ENCODE results near the gene LHX3. TPM values are rescaled to one million over a fixed set of nuclear protein-coding genes. Genes with fewer than 3 reads are reported as not detected.

LHX3 gene
- total RNA-seq, 2 donors from 2014 or later, result 0.16 TPM; not detected in 1

DNA sequence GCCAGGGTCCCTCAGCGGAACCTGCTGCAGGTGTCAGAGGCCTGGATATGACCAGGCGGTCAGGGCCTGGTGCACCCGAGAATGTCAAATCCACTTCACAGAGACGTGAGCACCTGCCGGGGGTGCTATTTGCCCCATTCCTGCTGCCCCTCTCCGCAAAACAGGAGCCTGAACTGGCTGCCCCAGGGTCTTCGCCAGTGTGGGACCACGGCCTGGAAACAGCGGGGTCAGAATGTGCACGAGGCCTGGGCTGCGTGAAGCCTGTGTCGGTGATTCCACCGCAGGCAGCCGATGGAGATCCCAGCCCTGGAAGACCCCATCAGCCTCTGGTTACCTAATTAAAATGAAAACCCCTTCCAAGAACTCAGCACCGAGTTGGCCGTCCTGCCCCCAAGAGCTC, 45.1 kb downstream of the LHX3 start:
- no peaks in the 10 kb centered on the region for H3K36me3 ChIP-seq
- DNase-seq (ENCODE audit: low spot score), result no peak
- H3K27ac ChIP-seq, result no peak overlapping the region

GRCh38 chr9:136157477-136158265, 47.3 kb downstream of the LHX3 start:
- Histone ChIP-seq H3K4me1 (no peaks in the 10 kb centered on the region), H3K4me3 (no peak overlapping the region), H3K27ac (no peak overlapping the region), H3K36me3 (no peaks in the 10 kb centered on the region), H3K27me3 (no peaks in the 10 kb centered on the region), H3K9me3 (no peaks in the 10 kb centered on the region)
- DNase-seq (ENCODE audit: low spot score), result no peak
- no peak for TF ChIP-seq CTCF (IDR thresholded peaks at IDR 0.05)

More for the DNA sequence above, 45.1 kb downstream of the LHX3 start:
- Histone ChIP-seq H3K9me3 (peaks cover 0 to 8% of the 10 kb centered on the region in 2 donors), H3K4me3 (no peak overlapping the region), H3K27me3 (no peaks in the 10 kb centered on the region), H3K4me1 (no peaks in the 10 kb centered on the region)
- TF ChIP-seq CTCF (IDR thresholded peaks at IDR 0.05), result no peak

DNA sequence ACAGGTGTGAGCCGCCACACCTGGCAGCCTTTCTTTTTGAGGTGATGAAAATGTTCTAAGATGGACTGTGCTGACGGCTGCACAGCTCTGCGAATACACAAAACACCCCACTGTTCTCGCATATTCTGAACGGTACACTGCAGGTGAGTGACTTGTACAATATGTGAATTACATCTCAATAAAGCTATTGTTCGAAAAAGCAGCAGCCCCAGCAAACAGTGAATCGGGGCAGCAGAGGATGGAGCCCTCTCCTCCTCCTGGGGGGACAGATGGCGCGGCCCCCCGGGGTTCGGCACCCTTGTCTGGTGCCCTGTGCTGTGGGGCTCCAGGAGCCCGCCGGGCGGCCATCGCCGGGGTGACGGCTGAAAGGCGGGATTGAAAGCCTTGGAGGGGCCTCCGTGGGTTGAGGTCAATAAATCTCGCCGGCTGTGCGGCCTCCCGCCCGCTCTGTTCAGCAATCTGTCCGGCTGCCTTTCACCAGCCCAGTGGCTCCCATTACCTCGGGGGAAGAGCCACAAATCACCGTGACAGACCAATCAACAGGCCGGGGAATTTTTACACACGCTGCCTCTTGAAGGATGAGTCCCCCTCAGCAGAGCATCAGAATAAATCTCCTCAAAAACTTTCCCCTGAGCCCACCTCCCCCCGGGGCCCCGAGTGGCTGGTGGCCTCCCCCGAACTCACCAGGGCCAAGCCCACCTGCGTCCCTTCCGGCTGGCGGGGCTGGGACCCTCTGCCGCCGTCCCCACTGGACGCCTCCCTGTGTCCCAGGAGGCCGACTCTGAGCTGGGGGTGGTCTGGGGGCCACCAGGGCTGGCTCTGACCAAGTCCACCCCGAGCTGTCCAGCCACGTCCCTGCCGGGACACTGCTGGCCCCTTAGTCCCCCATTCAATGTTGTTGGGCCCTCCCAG, 48.5 kb downstream of the LHX3 start:
- TF ChIP-seq CTCF (IDR thresholded peaks at IDR 0.05), result no peak
- DNase-seq (ENCODE audit: low spot score), result no peak
- H3K27ac ChIP-seq, result no peak overlapping the region
- no peaks in the 10 kb centered on the region for H3K27me3 ChIP-seq
- H3K9me3 ChIP-seq, result no peaks in the 10 kb centered on the region
- H3K4me1 ChIP-seq, result no peaks in the 10 kb centered on the region
- no peak overlapping the region for H3K4me3 ChIP-seq
- no peaks in the 10 kb centered on the region for H3K36me3 ChIP-seq

DNA sequence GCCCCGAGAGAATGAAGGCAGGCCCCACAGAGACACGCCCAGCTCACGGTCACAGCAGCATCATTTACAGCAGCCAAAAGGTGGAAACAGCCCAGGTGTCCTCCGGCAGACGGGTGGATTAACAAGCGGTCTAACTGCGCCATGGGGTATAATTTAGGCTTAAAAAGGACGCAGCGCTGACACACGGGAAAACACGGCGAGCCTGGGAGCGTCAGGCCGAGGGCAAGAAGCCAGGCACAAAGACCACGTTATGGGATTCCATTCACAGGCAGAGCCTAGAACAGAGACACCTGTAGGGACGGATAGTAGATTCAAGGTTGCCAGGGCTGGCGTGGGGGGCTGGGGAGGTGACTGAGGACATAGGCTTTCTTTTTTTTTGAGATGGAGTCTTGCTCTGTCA, 49.4 kb downstream of the LHX3 start:
- Histone ChIP-seq H3K36me3 (no peaks in the 10 kb centered on the region), H3K4me1 (no peaks in the 10 kb centered on the region), H3K4me3 (no peak overlapping the region), H3K27me3 (no peaks in the 10 kb centered on the region), H3K9me3 (no peaks in the 10 kb centered on the region), H3K27ac (no peak overlapping the region)
- no peak for TF ChIP-seq CTCF (IDR thresholded peaks at IDR 0.05)
- no peak for DNase-seq (ENCODE audit: low spot score)

GRCh38 chr9:136154943-136155342, 50.0 kb downstream of the LHX3 start:
- Histone ChIP-seq H3K27ac (no peak overlapping the region), H3K36me3 (no peaks in the 10 kb centered on the region), H3K9me3 (no peaks in the 10 kb centered on the region), H3K27me3 (no peaks in the 10 kb centered on the region), H3K4me1 (no peaks in the 10 kb centered on the region), H3K4me3 (no peak overlapping the region)
- TF ChIP-seq CTCF (IDR thresholded peaks at IDR 0.05), result no peak
- no peak for DNase-seq (ENCODE audit: low spot score)

All from right atrium auricular region (tissue), 2 donors.